Mesenteric fat pad (tissue), 1 donor: Measurements from ENCODE around the gene TCEAL8. TPM values are rescaled to one million over a fixed set of nuclear protein-coding genes. Genes with fewer than 3 reads are reported as not detected.
A peak's percentile ranks its signal among the peaks of the same experiment; 100 is the strongest.

Experiments used
- DNase-seq: peaks from one replicate; pipeline ENCODE4 v3.0.0-alpha.2; 2020; ENCODE audit warnings: low spot score
- total RNA-seq: library from RNA; stranded (reverse); fragmentation: NEBNext Ultra II Directional; extraction: Animal tissue kit (Norgen Biotek cat#: 25700); gene quantifications from one replicate; pipeline ENCODE4 v1.2.1, GENCODE V29; 2021
- donor health status: DM: yes; HTN: yes; CAD: no.

Gene TCEAL8
- total RNA-seq, 1 donor from 2014 or later, result 33.3 TPM

- no peak for DNase-seq
Measured at GRCh38 chrX:103215425-103215991, 39.4 kb downstream of the TCEAL8 start.

GRCh38 chrX:103214870-103215424 is 40.0 kb downstream of the TCEAL8 start, which contains the start of gene BEX4:
Gene BEX4, plus strand, starts transcription at chrX:103215108. Its CDS starts 1,046 bp downstream, at chrX:103216154.
- peak; percentile 92 for DNase-seq

- no peak for DNase-seq
Measured at GRCh38 chrX:103212749-103213457, 42.1 kb downstream of the TCEAL8 start.

- DNase-seq, result no peak
Measured at GRCh38 chrX:103211012-103211715, 43.8 kb downstream of the TCEAL8 start.

- no peak for DNase-seq
Measured at GRCh38 chrX:103210056-103210455, 44.9 kb downstream of the TCEAL8 start.

Other genes with a start within 250 kb of the TCEAL8 start
- gene BEX1, start 191.0 kb downstream of the TCEAL8 start, total RNA-seq, result 1.1 TPM
- 4.0 TPM for gene NXF3, start 162.0 kb downstream of the TCEAL8 start, total RNA-seq
- 17.0 TPM for gene BEX4, start 40.0 kb downstream of the TCEAL8 start, total RNA-seq
- gene TCEAL5, start 21.6 kb upstream of the TCEAL8 start, total RNA-seq, result not detected
- gene BEX2, start 55.8 kb upstream of the TCEAL8 start, total RNA-seq, result not detected
- 2.4 TPM for gene TCEAL7, start 75.1 kb upstream of the TCEAL8 start, total RNA-seq
- gene TCEAL9, start 101.4 kb upstream of the TCEAL8 start, total RNA-seq, result 48.1 TPM
- 63.9 TPM for gene BEX3, start 121.4 kb upstream of the TCEAL8 start, total RNA-seq